NAMALWA (cell line): ENCODE results near the gene GPR27.

Experiments used
- DNase-seq: peaks from one replicate; pipeline ENCODE4 v3.0.0-alpha.2; 2015; ENCODE audit warnings: low spot score

The GPR27 gene

DNA sequence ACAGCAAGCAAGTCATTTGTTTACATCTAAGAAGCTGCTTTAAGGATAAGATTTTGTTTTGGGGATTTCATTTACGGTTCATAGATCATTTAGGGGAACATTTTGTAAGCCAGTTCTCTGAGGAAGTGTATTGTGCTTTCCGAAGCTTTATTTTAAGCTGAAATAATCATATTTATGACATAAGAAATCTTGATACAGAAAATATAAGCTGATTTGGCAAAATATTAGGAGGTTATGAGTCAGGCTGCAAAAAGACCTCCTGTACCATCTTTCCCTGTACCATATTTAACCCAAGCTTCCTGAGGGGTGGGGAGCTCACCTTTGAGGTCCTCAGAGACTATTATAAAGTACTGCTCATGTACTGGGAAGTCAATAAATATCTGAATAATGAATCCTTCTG, 20.3 kb upstream of the GPR27 start:
- no peak for DNase-seq

DNA sequence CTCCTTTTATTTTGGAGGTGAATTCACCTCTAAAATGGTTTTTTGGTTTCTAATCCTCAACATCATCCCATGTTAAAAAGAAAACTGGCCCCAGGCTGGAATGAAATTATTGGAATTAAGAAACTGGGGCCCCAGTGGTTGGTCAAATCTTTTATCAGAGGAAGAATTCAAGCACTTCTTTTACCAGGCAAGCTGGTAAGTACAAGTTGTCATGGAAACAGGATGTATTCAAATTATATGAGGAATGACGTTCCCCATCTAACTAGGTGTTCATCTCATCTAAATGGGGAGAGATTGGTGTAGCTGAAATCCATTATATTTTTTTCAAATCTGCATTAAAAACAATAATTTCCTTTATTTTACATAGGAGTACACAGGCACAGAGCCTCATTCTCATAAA, 18.8 kb upstream of the GPR27 start:
- no peak for DNase-seq

DNA sequence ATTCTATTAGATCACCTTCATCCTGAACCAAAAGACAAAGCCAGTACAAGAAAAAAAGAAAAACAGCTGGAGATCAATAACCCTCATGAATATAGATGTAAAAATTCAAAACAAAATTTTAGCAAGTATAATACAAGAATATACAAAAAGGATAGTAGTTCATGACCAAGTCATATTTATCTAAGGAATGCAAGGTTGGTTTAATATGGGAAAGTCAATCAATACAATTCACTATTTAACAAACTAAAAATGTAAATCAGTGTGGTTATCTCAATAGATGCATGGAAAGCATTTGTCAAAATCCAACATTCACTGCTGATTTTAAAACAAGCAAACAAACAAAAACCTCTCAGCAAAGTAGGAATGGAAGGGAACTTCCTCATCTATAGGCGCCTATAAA, 11.0 kb upstream of the GPR27 start:
- no peak for DNase-seq

DNA sequence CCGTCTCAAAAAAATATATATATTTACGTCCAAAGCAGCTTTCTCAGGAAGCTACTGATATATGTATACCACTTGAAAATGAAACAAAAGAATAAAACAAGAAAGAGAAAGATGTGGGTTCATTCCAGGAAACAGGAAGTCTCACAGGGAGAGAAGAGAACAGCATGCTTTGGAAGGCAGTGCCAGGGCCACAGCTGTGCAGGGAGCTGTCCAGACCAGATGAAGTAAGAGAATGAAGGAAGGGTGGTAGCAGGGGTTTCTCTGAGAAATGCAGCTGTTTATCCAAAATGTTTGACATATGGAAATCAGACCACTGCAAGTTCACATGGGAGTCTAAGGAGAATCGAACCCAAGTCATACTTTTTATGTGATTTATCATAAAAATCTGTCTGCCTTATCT, 8.9 kb upstream of the GPR27 start:
- no peak for DNase-seq

DNA sequence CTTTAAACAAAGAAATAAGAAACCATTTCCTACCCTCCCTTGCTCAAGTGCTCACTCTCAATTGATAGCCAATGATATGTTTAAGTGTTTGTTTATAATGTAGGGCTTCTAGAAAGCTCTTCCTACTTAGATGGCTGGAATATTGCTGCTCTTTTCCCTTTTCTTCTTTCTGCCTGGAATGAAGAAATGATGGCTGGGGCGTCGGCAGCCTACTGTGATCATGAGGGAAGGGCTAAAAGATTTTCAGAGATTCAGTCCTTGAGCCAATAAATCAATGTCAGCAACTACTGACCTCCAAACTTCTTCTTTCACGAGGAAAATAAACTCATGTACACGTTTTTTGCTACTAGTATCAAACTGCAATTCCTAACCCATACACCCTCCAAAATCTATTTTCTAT, 2.1 kb upstream of the GPR27 start:
- no peak for DNase-seq

DNA sequence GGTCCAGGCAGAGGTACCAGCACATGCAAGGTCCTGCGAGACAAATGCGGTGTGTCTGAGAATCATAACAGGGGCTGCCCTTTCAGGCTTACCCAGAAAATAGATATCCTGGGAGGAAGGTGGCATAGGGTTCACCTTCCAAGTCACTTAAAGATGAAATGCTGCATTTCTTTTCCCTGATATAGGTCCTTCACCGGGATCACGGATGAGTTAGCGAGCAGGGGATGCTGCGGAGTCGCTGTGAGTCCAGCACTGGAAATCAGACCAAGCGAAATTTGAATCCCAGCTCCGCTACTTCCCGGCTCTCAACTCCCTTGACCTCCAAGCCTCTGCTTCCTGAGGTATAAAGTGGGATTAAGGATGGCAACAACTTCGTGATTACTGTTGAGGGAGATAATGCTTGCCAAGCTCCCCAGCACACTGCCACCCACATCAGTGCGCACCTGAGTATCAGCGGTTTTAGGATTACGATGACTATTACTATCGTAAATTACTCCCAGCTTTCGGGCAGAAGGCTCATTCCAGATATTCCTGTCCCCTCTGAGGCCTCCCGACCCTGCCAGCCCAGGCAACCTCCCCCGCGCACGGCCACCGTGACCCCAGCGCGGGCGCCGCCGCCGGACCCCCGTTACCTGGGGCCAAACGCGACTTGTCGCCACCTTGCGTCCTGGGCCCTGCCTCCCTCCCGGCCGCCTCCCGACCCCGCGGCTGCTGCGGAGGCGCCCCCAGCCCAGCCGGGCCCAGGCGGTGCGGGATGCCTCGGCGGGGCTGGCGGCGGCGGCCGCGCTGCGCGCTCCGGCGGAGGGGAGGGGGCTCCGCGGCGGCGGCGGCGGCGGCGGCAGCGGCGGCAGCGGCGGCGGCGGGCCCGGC, 589 bp upstream of the GPR27 start:
- no peak for DNase-seq

DNA sequence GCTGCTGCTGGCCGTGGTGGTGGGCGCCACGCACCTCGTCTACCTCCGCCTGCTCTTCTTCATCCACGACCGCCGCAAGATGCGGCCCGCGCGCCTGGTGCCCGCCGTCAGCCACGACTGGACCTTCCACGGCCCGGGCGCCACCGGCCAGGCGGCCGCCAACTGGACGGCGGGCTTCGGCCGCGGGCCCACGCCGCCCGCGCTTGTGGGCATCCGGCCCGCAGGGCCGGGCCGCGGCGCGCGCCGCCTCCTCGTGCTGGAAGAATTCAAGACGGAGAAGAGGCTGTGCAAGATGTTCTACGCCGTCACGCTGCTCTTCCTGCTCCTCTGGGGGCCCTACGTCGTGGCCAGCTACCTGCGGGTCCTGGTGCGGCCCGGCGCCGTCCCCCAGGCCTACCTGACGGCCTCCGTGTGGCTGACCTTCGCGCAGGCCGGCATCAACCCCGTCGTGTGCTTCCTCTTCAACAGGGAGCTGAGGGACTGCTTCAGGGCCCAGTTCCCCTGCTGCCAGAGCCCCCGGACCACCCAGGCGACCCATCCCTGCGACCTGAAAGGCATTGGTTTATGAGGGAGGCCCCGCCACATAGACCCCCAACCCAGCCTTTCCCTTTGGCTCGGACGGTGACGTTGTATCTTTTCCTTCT, 1.1 kb downstream of the GPR27 start:
- no peak for DNase-seq

DNA sequence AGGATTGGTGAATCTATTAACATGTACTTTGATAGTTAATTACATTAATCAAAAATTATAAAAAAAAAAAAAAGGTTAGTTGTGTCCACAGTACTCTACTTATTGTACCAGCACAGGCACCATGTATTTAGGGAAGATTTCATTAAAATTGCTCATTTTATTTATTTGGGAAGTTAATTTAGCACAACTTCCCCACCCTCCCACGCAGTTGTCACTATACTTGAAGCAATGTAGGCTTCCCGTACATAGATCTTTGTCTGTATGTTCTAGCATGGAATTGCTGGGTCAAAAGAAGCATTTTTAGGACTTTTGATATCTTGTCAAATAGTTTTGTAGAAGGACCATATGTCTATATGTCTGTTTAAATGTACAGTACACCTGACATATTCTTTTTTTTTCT, 4.4 kb downstream of the GPR27 start:
- DNase-seq = no peak

DNA sequence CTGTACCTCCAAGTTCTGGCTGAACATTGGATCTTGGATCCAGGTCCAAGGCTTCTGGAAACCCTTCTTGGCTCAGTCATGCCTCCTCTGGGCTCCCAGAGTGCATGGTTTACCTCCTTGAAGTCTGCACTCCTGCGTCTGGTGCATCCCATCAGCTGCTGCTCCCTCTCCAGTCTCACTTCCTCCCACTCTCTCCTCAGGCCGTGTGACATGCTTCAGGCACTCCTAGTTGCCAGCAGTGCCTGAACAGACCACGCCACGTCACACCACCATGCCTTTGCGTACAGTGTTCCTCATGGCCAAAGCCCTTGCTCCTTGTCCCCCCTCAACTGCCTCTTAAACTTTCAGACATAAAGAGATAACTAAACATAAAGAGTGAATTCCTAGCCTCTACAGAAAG, 5.7 kb downstream of the GPR27 start:
- no peak for DNase-seq

DNA sequence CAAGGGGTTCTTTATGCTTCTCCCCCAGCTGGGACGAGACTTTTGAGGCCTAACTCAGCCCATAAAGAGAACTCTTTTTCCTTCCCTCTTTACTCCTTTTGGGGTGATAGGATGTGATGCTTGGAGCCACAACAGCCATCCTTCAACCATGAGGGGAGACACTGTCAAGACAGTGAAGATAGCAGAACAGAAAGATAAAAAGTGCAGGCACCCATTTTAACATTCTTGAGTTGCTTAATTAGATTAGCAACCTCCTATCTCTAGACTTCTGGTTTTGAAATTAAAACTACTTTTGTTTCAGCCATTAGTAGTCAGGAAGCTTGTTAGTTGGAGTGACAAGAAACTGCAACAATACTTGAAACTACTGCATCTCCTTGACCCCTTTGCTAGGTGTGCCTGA, 6.5 kb downstream of the GPR27 start:
- DNase-seq = no peak

DNA sequence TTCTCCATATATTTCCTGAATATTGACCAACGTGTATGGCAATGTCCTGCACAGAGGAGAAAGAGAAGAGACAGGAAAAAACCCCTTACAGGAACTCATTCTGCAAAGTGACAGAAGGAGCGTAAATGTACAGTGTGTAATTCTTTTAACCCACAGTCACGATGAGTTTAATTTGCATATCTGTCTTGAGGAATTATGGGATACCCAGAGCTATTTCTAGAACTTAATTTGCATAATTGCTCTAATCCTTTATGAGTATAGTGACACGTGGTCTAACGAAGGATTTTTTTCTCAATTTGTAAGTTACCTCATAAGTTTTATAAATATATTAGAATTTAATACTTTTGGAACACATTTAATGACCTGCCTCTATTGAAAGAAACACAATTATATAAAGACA, 9.8 kb downstream of the GPR27 start:
- DNase-seq = peak; percentile 26

DNA sequence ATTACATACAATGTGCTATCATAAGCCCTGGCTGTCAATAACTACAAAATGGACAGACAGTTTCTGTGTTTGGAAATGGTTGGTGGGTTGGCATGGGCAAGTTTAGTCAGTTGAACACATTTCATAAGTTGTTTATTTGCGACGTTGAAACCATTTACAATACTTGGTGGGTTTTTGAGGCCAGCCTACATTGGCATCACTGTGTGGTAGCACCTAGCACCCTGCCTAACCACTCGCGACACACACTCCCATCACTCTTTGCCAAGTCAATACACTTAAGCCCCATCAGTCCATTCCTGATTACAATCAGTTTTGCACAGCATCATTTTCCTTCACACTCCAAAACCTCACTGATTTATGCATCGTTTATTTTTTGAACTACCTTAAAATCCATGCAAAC, 17.5 kb downstream of the GPR27 start:
- no peak for DNase-seq

DNA sequence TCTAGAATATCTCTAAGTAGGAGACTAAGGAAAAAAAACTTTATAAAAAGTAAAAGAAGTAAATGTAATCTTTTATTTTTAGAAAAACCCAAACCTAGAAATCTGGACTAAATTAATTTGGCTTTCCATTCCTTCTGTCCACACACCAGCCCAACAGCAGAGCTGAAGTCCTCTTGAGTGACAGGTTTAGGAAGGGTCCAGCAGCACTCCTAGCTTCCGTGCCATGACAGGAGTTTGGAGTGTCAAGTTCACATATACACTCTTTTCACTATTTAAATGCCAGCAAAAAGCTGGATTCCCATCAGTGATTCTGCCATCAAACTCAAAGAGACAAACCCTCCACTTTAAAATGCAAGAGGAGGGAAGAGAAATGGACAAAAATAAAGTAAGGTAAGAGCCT, 18.2 kb downstream of the GPR27 start:
- DNase-seq = no peak

DNA sequence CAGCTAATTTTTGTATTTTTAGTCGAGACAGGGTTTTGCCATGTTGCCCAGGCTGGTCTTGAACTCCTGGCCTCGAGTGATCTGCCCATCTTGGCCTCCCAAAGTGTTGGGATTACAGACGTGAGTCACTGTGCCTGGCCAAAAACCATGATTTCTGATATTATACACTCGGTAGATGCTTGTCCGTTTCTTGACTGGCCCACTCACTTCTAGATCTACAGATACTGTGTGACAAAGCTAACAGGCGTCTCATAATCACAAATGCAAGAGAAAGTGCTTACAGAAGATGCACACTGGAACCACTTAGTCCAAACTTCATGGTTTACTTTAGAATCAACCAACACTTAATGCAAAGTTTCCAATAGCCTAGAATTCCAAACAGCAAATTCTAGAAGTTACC, 22.9 kb downstream of the GPR27 start:
- DNase-seq = no peak

DNA sequence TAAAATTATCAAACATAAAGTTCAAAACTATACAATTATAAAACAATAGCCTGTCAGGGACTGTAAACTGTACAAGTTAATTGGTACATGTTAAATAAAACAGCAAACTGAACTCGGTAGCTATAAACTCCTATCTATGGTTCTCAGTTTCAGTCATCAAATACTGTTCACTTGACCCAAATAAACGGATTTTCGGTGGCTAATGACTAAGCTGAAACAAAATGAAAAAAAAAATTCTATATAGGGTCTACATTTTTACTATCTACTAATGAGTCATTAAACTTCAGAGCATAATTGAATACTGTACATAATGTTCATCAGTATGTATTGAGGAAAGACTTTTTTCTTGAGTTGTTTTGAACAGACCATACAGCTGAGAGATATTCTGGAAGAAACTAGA, 24.7 kb downstream of the GPR27 start:
- no peak for DNase-seq

DNA sequence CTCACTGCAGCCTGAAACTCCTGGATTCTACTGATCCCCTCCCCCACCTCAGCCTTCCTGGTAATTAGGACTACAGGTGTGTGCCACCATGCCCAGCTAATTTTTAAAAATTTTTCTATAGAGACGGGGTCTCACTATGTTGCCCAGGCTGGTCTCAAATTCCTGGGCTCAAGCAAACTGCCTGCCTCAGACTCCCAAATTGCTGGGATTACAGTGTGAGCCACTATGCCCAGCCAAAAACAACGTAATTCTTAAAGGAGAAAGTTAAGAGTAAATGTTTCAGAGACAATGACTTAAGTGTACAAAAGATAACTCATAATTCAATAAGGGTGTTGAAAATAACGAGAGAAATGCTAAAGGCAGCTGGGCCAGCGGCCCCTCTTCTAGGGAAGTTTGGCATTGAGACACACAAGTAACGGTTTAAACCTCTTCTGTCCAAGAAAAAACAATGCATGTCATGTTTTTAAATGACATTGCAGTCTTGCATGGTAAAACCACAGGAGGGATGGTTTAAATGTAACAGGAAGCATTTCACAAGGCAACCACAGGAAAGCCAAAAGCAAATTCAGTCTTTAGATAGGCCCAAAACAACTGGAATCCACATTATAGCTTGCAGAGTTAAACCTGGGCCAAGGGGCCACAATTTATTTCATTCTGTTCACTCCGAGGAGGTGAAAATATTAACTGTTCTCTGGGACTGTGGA, 26.2 kb downstream of the GPR27 start:
- no peak for DNase-seq

DNA sequence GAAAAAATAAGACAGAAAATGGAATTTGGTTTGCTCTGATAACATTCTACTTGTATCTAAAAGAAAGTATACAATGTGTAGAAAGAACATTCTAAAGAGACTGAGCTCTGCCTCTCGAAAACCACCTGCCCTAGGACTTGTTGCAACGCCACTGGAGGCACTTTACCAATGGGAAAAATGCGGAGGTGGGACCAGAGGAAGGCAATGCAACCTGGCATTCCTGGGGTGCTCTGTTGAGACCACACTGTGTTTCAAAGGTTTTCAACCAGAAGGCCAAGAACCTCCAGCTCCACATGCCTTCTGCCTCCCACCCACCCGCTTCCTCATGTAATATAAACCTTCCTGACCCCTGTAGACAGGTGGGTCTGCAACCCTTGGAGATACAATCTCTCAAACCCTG, 26.8 kb downstream of the GPR27 start:
- DNase-seq = no peak

DNA sequence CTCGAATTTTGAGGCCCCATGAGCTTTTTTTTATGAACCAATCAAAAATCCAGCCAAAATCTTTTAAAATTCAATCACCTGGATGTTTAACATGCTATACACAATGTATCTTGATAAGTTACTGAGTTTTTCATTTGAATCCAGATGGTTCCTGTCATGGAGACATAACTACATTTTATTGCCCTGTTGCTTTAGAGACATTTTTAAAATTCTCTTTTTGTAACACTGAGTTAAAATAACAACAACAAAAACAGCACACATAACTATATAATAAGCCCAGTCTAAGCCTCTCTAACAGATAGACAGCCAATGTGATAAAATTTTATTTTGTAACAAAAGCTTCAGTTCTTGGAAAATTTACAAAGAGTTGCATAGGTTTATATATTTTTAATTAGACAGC, 29.5 kb downstream of the GPR27 start:
- no peak for DNase-seq

DNA sequence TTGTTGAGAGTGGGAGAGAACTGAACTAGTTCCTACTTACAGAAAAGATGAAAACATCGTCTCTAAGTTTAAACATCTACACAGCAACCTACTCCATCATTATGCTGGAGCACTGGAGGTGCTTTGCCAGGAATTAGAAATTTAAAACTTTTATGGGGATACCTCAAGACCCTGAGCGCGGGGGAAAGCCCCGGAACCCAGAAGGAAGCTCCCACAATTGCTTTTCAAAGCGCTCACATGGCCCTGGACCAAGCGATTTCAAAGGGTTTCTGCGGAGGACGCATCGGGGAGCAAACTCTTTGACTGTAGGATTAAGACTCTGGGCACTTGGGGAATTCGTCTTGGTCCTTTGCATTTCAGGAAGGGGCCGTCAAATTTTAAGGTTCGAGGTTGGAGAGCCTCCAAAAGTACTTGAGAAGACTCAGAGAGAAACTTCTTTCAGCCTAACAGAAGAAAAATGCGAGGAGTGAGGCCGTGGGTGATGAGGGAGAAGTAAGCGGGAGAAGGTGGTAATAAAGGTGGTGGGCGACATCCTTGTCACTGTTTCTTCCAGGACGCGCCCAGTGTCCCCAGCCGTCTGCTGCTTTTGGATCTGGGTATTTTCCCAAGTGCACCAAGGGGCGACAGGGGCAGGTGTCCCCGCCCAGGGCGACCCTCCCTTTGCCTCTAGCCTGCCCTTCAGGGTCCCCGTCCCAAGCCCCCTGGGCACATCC, 30.7 kb downstream of the GPR27 start:
- no peak for DNase-seq

DNA sequence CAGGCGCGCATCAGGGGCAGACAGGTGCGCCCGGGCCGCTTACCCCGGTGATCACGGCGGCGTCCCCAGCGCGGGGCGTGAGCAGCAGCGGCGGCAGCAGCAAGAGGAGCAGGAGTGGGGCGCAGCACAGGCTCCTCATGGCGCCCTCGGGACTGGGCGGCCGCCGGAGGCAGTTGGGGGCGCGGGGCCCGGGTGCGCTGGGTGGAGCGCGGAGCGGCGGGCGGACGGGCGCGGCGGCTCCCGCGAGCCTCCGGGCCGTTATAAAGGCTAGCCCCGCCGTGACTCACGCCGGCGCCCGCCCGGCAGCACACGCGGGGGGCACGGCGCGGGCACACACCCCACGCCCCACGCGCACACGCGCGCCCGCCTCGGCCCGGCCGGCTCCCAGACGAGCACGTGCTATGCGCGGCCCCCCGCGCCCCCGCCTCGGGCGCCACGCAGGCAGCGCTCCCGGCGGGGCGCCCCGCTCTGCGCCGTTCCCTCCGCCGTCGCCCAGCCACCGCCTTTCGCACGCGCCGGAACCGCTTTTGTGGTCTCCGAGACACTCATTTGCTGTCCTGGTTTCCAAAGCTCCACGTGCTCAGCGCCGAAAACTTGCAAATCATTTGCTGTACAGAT, 31.4 kb downstream of the GPR27 start, which contains the start of gene PROK2:
PROK2 (minus strand) TSS at position 235 of the 618 bp plus-strand sequence; CDS start at position 139, 96 bp downstream.
- DNase-seq = no peak

DNA sequence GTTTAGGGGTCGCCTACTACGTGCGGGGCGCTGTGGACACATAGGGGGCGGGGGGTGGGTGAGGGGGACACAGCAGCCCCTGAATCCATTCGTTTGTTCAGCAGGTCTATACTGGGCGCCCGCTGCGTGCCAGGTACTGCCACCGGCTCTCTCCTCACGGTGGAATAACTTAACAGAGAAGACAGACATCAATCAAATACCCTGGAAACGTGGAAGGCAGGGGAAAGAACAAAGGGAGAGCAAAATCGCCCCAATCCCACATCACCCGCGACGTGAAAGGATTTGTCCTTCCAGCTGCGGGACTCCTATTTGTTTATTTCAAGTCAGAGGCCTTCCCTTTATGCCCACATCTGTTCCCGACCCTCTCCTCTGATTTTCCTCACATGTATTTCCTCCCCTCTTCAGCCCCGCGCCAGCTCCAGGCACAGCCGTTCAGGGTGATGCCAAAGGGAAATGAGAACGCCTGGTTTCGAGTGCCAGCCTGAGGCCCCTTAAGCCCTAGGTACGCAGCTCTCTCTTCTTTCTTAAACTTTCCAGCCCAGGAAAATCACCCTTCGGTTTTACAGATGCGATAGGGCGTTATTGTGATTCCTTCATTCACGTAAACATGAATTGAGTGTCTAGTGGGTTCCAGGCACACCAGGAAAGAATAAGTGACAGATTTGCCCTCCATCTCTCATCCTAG, 32.0 kb downstream of the GPR27 start:
- DNase-seq = no peak

DNA sequence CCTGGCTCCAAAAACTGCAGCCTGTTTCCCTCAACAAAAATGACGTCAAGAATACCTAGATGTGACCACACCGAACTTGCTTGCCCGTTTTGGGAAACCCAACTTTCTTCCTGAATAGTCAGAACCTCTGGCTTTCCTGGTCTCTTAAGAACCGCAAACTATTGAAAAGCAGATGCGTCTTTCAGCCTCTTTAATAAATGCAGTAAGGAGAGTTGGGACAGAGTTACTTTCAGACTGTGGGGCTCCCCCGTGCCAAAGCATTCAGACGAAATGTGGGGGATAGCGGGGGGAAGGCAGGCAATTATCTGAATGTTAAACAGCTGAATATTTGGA, 32.5 kb downstream of the GPR27 start:
- DNase-seq = no peak
